Natural killer cell treated with Interleukin-12 subunit alpha and Interleukin-12 subunit beta and Interleukin-15 and Interleukin-18, amount 100 ng/mL, for 72 hours (primary cell): ENCODE measurements around the gene ACSM4. TPM values are rescaled to one million over a fixed set of nuclear protein-coding genes. Genes with fewer than 3 reads are reported as not detected.
A peak's percentile ranks its signal among the peaks of the same experiment; 100 is the strongest.
"Not testable (repeated sequence)": the region's sequence is repeated elsewhere in the genome, so short reads cannot be mapped to it uniquely, and the experiment has no call there.

Experiments used
- ATAC-seq, 2 donors: fragments of 150-1000 bp; cut with Tn5 transposase in 1 of 2; sonication (Bioruptor Pico), chemical (Tn5 transposase) in 1 of 2; 2 replicates each; pipeline ENCODE4 v1.10.0; 2021
- DNase-seq: peaks from one replicate; pipeline ENCODE4 v3.0.0; 2022; ENCODE audit warnings: low spot score
- H3K27ac Mint-ChIP-seq, 2 donors: 1 replicate in 1 of 2; 2 replicates in 1 of 2; pipeline ENCODE4 v1.8.0; 2022; ENCODE audit warnings: mixed read lengths in 2 of 2, mild to moderate bottlenecking in 1 of 2, moderate library complexity in 1 of 2
- H3K27me3 Mint-ChIP-seq, 2 donors: 1 replicate in 1 of 2; 2 replicates in 1 of 2; pipeline ENCODE4 v1.8.0; 2022; ENCODE audit warnings: mixed read lengths in 2 of 2
- H3K36me3 Mint-ChIP-seq: one replicate; pipeline ENCODE4 v1.8.0; 2022; ENCODE audit warnings: mixed read lengths
- H3K4me1 Mint-ChIP-seq, 2 donors: 1 replicate in 1 of 2; 2 replicates in 1 of 2; pipeline ENCODE4 v1.8.0; 2022; ENCODE audit warnings: low read depth in 2 of 2, mixed read lengths in 2 of 2, mild to moderate bottlenecking in 1 of 2
- H3K4me3 Mint-ChIP-seq: one replicate; pipeline ENCODE4 v1.8.0; 2022; ENCODE audit warnings: mixed read lengths
- H3K9me3 Mint-ChIP-seq: 2 replicates; pipeline ENCODE4 v1.8.0; 2022; ENCODE audit warnings: mixed read lengths
- total RNA-seq, 2 donors: library from RNA; stranded (reverse); gene quantifications; one replicate each; pipeline ENCODE4 v1.2.3, GENCODE V29; 2022

ACSM4 gene
- total RNA-seq, 2 donors from 2014 or later: not detected

GRCh38 chr12:7302266-7302986 lies 1.4 kb upstream of the ACSM4 start:
- ATAC-seq: no peak
- Mint-ChIP-seq H3K4me1 (no peaks in the 10 kb centered on the region), H3K27me3 (peaks cover 16 to 47% of the 10 kb centered on the region in 2 donors), H3K36me3 (no peaks in the 10 kb centered on the region), H3K4me3 (no peak overlapping the region), H3K9me3 (no peaks in the 10 kb centered on the region), H3K27ac (no peak overlapping the region)
- DNase-seq: no peak

GRCh38 chr12:7303230-7303629 lies 642 bp upstream of the ACSM4 start:
- DNase-seq (no peak), ATAC-seq (no peak)
- H3K27me3 Mint-ChIP-seq: peaks cover 16 to 47% of the 10 kb centered on the region in 2 donors
- H3K4me3 Mint-ChIP-seq: no peak overlapping the region
- no peaks in the 10 kb centered on the region for H3K9me3 Mint-ChIP-seq
- no peaks in the 10 kb centered on the region for H3K36me3 Mint-ChIP-seq
- H3K27ac Mint-ChIP-seq: no peak overlapping the region
- H3K4me1 Mint-ChIP-seq: no peaks in the 10 kb centered on the region

DNA sequence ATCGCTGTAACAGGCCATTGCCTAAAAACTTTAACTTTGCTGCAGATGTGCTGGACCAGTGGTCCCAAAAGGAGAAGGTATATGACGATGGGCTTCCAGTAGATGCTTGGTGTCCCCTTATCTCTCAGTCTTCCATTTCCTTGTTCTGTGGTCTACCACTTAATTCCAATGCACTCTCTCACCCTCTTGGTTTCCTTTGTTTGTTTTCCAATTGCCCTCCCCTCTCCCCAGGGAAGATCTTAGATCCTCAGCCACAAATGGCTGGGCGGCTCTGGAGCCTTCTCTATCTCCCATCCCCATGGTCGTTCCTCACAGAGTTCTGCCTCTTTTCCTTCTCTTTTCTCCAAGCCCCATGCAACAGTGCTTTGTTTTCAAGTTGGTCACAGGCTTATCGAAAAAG lies 584 bp downstream of the ACSM4 start:
- Mint-ChIP-seq H3K4me3 (no peak overlapping the region), H3K4me1 (no peaks in the 10 kb centered on the region), H3K9me3 (no peaks in the 10 kb centered on the region), H3K27ac (no peak overlapping the region), H3K36me3 (no peaks in the 10 kb centered on the region), H3K27me3 (peaks cover 15 to 37% of the 10 kb centered on the region in 2 donors)
- DNase-seq: no peak
- no peak for ATAC-seq

DNA sequence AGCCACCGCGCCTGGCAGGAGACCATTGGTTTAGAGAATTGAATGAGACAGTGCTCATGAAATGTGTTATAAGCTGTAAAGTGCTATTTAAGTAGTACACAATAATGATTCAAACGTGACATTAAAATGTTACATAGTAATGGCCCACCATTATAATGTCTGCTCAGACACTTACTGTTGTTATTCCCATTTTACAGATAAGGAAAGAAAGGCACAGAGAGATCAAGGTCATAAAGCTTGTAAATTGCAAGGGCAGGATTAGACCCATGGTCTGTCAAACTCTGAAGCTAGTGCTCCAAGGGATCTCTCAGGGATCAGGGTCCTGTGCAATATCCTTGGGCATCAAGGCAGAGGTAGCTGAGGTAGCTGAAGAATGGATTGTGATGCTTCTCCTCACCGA lies 6.2 kb downstream of the ACSM4 start:
- H3K27ac Mint-ChIP-seq: no peak overlapping the region
- no peaks in the 10 kb centered on the region for H3K4me1 Mint-ChIP-seq
- H3K4me3 Mint-ChIP-seq: no peak overlapping the region
- H3K9me3 Mint-ChIP-seq: no peaks in the 10 kb centered on the region
- H3K36me3 Mint-ChIP-seq: no peaks in the 10 kb centered on the region
- peaks cover 6 to 32% of the 10 kb centered on the region in 2 donors for H3K27me3 Mint-ChIP-seq
- ATAC-seq (no peak), DNase-seq (no peak)

- Mint-ChIP-seq H3K4me1 (no peaks in the 10 kb centered on the region), H3K36me3 (no peaks in the 10 kb centered on the region), H3K9me3 (no peaks in the 10 kb centered on the region), H3K27ac (no peak overlapping the region), H3K27me3 (peaks cover 0 to 4% of the 10 kb centered on the region in 2 donors), H3K4me3 (no peak overlapping the region)
- ATAC-seq (no peak), DNase-seq (no peak)
These were observed 16.1 kb downstream of the ACSM4 start for GRCh38 chr12:7319930-7320329.

- Mint-ChIP-seq H3K36me3 (no peaks in the 10 kb centered on the region), H3K4me1 (no peaks in the 10 kb centered on the region), H3K27me3 (peaks cover 0 to 4% of the 10 kb centered on the region in 2 donors), H3K27ac (no peak overlapping the region), H3K9me3 (no peaks in the 10 kb centered on the region), H3K4me3 (no peak overlapping the region)
- DNase-seq (no peak), ATAC-seq (no peak)
These were observed 17.8 kb downstream of the ACSM4 start for GRCh38 chr12:7321624-7322023.

DNA sequence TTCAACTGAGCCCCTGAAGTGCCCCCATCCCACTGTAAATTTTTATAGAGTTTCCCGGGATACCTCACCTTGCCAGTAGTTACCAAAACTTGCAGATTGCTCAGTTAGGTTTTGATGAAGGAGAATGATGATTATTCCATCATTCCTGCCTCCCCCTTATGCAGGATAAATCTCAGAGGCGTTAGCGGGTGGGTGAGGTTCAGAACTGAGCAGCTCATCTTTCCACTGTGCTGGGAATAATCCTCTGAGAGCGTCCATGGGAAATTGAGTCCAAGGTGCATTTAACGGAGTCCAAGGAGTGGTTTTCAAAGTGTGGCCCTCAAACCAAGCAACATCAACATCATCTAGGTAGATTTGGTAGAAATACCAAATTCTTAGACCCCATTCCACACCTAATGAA lies 18.7 kb downstream of the ACSM4 start:
- no peaks in the 10 kb centered on the region for H3K9me3 Mint-ChIP-seq
- H3K4me3 Mint-ChIP-seq: no peak overlapping the region
- no peaks in the 10 kb centered on the region for H3K4me1 Mint-ChIP-seq
- no peaks in the 10 kb centered on the region for H3K36me3 Mint-ChIP-seq
- ATAC-seq: no peak
- H3K27me3 Mint-ChIP-seq: peaks cover 2 to 6% of the 10 kb centered on the region in 2 donors
- DNase-seq: no peak
- H3K27ac Mint-ChIP-seq: no peak overlapping the region

GRCh38 chr12:7324176-7324575 lies 20.3 kb downstream of the ACSM4 start:
- H3K27ac Mint-ChIP-seq: no peak overlapping the region
- H3K4me1 Mint-ChIP-seq: no peaks in the 10 kb centered on the region
- no peaks in the 10 kb centered on the region for H3K36me3 Mint-ChIP-seq
- H3K27me3 Mint-ChIP-seq: peaks cover 11% of the 10 kb centered on the region in 2 donors
- no peak overlapping the region for H3K4me3 Mint-ChIP-seq
- ATAC-seq: no peak
- no peaks in the 10 kb centered on the region for H3K9me3 Mint-ChIP-seq
- no peak for DNase-seq

DNA sequence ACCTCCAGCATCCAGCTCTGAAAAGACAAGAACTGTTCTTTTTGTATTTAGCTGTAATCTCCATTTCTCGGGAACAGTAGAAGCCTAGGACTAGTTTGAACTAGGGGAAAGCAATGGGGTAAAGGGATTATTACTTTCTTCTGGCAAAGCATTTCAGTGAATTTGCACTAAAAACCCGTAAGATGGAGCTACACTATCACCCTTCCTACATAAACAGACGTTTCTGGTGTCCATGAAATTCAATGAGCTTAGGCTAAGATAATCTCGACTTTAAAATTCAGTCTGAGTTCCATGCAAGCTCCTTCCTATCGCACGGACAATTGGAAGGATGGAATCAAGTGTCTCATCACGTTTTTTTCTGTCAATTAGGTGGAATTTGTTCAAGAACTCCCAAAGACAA lies 24.0 kb downstream of the ACSM4 start:
- DNase-seq: no peak
- peaks cover 12 to 15% of the 10 kb centered on the region in 2 donors for H3K27me3 Mint-ChIP-seq
- peaks cover 3% of the 10 kb centered on the region for H3K9me3 Mint-ChIP-seq
- no peaks in the 10 kb centered on the region for H3K36me3 Mint-ChIP-seq
- H3K4me1 Mint-ChIP-seq: no peaks in the 10 kb centered on the region
- ATAC-seq: no peak
- no peak overlapping the region for H3K27ac Mint-ChIP-seq
- H3K4me3 Mint-ChIP-seq: no peak overlapping the region

DNA sequence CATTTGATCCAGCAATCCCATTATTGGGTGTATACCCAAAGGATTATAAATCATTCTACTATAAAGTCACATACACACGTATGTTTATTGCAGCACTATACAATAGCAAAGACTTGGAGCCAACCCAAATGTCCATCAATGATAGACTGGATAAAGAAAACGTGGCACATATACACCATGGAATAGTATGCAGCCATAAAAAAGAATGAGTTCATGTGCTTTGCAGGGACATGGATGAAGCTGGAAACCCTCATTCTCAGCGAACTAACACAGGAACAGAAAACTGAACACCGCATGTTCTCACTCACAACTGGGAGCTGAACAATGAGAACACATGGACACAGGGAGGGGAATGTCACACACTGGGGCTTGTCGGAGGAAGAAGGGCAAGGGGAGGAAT lies 33.9 kb downstream of the ACSM4 start:
- H3K36me3 Mint-ChIP-seq, DNase-seq, H3K27ac Mint-ChIP-seq: not testable (repeated sequence)

GRCh38 chr12:7339675-7340074 lies 35.8 kb downstream of the ACSM4 start:
- ATAC-seq (no peak), DNase-seq (no peak)
- Mint-ChIP-seq H3K27ac (no peak overlapping the region), H3K4me3 (no peak overlapping the region), H3K27me3 (no peaks in the 10 kb centered on the region), H3K36me3 (peaks cover 9% of the 10 kb centered on the region), H3K4me1 (peaks cover 5 to 6% of the 10 kb centered on the region in 2 donors), H3K9me3 (peaks cover 4% of the 10 kb centered on the region)

More for the DNA sequence above, 33.9 kb downstream of the ACSM4 start:
- not testable (repeated sequence) for ATAC-seq, H3K9me3 Mint-ChIP-seq, H3K27me3 Mint-ChIP-seq, H3K4me3 Mint-ChIP-seq, H3K4me1 Mint-ChIP-seq

- no peak for ATAC-seq
- Mint-ChIP-seq H3K4me3 (no peak overlapping the region), H3K4me1 (peaks cover 11 to 14% of the 10 kb centered on the region in 2 donors), H3K36me3 (peaks cover 17% of the 10 kb centered on the region), H3K9me3 (peaks cover 7% of the 10 kb centered on the region), H3K27me3 (no peaks in the 10 kb centered on the region), H3K27ac (no peak overlapping the region)
- no peak for DNase-seq
These were observed 41.1 kb downstream of the ACSM4 start for GRCh38 chr12:7344833-7345606.

DNA sequence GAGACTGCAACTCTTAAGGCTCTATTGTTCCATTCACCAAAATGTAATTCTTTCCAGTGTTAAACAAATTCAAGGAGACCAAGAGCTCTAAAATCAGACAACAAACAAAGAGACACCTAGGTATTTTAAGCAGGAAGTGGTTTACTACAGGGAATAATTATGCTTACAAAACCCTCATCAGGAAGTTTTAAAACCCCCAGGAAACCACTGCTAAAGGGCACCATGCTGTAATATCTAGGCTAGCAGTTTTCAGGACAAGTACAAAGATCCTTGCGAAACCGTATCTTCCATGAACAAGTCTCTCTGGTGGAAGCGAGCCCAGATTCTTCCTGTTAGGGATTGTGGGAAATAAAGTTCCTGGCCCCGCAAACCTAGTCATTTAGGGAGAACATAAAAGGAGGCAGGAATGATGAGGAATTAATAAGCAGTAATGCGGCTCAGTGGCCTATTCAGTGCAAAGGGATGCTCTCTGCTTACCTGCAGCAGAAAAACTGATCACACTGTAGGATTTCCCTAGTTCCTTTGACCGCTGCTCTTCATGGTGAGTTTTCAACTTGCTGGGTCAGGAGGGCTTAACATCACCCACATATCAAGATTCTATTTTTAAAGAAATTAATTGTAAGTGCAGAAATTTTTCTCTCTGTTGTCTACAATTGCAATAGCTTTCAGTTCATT lies 42.8 kb downstream of the ACSM4 start:
- DNase-seq (no peak), ATAC-seq (no peak)
- no peaks in the 10 kb centered on the region for H3K27me3 Mint-ChIP-seq
- H3K4me1 Mint-ChIP-seq: peaks cover 21 to 22% of the 10 kb centered on the region in 2 donors
- H3K9me3 Mint-ChIP-seq: peaks cover 7% of the 10 kb centered on the region
- H3K27ac Mint-ChIP-seq: peak overlapping the region in 1 of 2 donors; percentile 53
- no peak overlapping the region for H3K4me3 Mint-ChIP-seq
- H3K36me3 Mint-ChIP-seq: peaks cover 17% of the 10 kb centered on the region

GRCh38 chr12:7349418-7349817 lies 45.5 kb downstream of the ACSM4 start:
- Mint-ChIP-seq H3K27ac (no peak overlapping the region), H3K4me1 (peaks cover 17 to 19% of the 10 kb centered on the region in 2 donors), H3K27me3 (peaks cover 11 to 13% of the 10 kb centered on the region in 2 donors), H3K9me3 (peaks cover 3% of the 10 kb centered on the region), H3K4me3 (no peak overlapping the region), H3K36me3 (peaks cover 8% of the 10 kb centered on the region)
- no peak for ATAC-seq
- no peak for DNase-seq
